ENCODE results near the gene ODAD2.
"Not testable (repeated sequence)": the region's sequence is repeated elsewhere in the genome, so short reads cannot be mapped to it uniquely, and the experiment has no call there.

The ODAD2 gene

GRCh38 chr10:27959093-27959715 lies 39.7 kb downstream of the ODAD2 start:
- DNase-seq (ENCODE audit: low spot score): no peak

GRCh38 chr10:27958383-27958782 lies 40.5 kb downstream of the ODAD2 start:
- not testable (repeated sequence) for DNase-seq (ENCODE audit: low spot score)

- no peak for DNase-seq (ENCODE audit: low spot score)
These were observed 48.7 kb downstream of the ODAD2 start for GRCh38 chr10:27950242-27950564.

- peak; percentile 3 for DNase-seq (ENCODE audit: low spot score)
These were observed 49.2 kb downstream of the ODAD2 start for GRCh38 chr10:27949528-27950241.

GRCh38 chr10:27948186-27948585 lies 50.7 kb downstream of the ODAD2 start:
- no peak for DNase-seq (ENCODE audit: low spot score)

GRCh38 chr10:27947540-27947939 lies 51.3 kb downstream of the ODAD2 start:
- no peak for DNase-seq (ENCODE audit: low spot score)

GRCh38 chr10:27944005-27944404 lies 54.9 kb downstream of the ODAD2 start:
- no peak for DNase-seq (ENCODE audit: low spot score)

GRCh38 chr10:27914888-27915287 lies 84.0 kb downstream of the ODAD2 start:
- no peak for DNase-seq (ENCODE audit: low spot score)

- DNase-seq (ENCODE audit: low spot score): no peak
These were observed 86.6 kb downstream of the ODAD2 start for GRCh38 chr10:27912231-27912630.

GRCh38 chr10:27911539-27911938 lies 87.3 kb downstream of the ODAD2 start:
- no peak for DNase-seq (ENCODE audit: low spot score)

GRCh38 chr10:27911011-27911410 lies 87.9 kb downstream of the ODAD2 start:
- DNase-seq (ENCODE audit: low spot score): no peak

- DNase-seq (ENCODE audit: low spot score): no peak
These were observed 90.6 kb downstream of the ODAD2 start for GRCh38 chr10:27908231-27908630.

- not testable (repeated sequence) for DNase-seq (ENCODE audit: low spot score)
These were observed 99.4 kb downstream of the ODAD2 start for GRCh38 chr10:27899485-27899884.

- no peak for DNase-seq (ENCODE audit: low spot score)
These were observed 99.8 kb downstream of the ODAD2 start for GRCh38 chr10:27899058-27899457.

- peak; percentile 28 for DNase-seq (ENCODE audit: low spot score)
These were observed 105.4 kb downstream of the ODAD2 start for GRCh38 chr10:27893358-27893954.

- DNase-seq (ENCODE audit: low spot score): no peak
These were observed 107.9 kb downstream of the ODAD2 start for GRCh38 chr10:27890971-27891370.

- DNase-seq (ENCODE audit: low spot score): no peak
These were observed 109.4 kb downstream of the ODAD2 start for GRCh38 chr10:27889518-27889917.

GRCh38 chr10:27884185-27884641 lies 114.7 kb downstream of the ODAD2 start:
- DNase-seq (ENCODE audit: low spot score): no peak

- DNase-seq (ENCODE audit: low spot score): no peak
These were observed 120.6 kb downstream of the ODAD2 start for GRCh38 chr10:27878281-27878680.

- DNase-seq (ENCODE audit: low spot score): no peak
These were observed 133.7 kb downstream of the ODAD2 start for GRCh38 chr10:27865221-27865635.

GRCh38 chr10:27861781-27862180 lies 137.1 kb downstream of the ODAD2 start:
- DNase-seq (ENCODE audit: low spot score): no peak

GRCh38 chr10:27857616-27858015 lies 141.3 kb downstream of the ODAD2 start:
- no peak for DNase-seq (ENCODE audit: low spot score)

GRCh38 chr10:27844223-27844622 lies 154.7 kb downstream of the ODAD2 start:
- no peak for DNase-seq (ENCODE audit: low spot score)

Measured in pons (tissue), 1 donor.